H1 (cell line): ENCODE measurements around the gene TLR5. TPM values are rescaled to one million over a fixed set of nuclear protein-coding genes. Genes with fewer than 3 reads are reported as not detected.

Experiments used
- CTCF ChIA-PET: fragments of 300-600 bp; sonication (Branson Sonifier 250); formaldehyde crosslinking; loops from one replicate; lab custom pipeline; 2021; ENCODE audit not compliant: partially characterized antibody; lab: Charles Lee
- POLR2A ChIA-PET: fragments of 300-600 bp; sonication (Branson Sonifier 250); formaldehyde crosslinking; loops from one replicate; lab custom pipeline; 2021; ENCODE audit warnings: inconsistent platforms; ENCODE audit not compliant: partially characterized antibody; lab: Charles Lee
- DNase-seq, 2 experiments: peaks; one replicate each; pipeline versions ENCODE4 v3.0.0 to v3.0.0-alpha.2; 2010 to 2022; ENCODE audit warnings: low spot score in 2 of 2, low read depth in 1 of 2, mixed read lengths in 1 of 2
- FAIRE-seq: peaks from 2 replicates; lab custom pipeline; 2011; peaks lifted over from hg19 to GRCh38; lab: Jason Lieb, UNC
- H2AFZ ChIP-seq: 2 replicates; pipeline ENCODE4 v1.8.1; 2012; ENCODE audit warnings: low read length, inconsistent platforms
- H2AK5ac ChIP-seq: 2 replicates; pipeline ENCODE4 v1.6.1; 2013; ENCODE audit warnings: low read depth, low read length
- H2BK120ac ChIP-seq: replicated peaks from 2 replicates; pipeline ENCODE3; 2013; ENCODE audit warnings: low read depth, low read length, inconsistent platforms
- H2BK12ac ChIP-seq: 2 replicates; pipeline ENCODE4 v1.6.1; 2013; ENCODE audit warnings: low read depth, low read length
- H2BK15ac ChIP-seq: 2 replicates; pipeline ENCODE4 v1.6.1; 2013; ENCODE audit warnings: low read length
- H2BK20ac ChIP-seq: 2 replicates; pipeline ENCODE4 v1.6.1; 2013; ENCODE audit warnings: low read length
- H2BK5ac ChIP-seq: 2 replicates; pipeline ENCODE4 v1.6.1; 2013; ENCODE audit warnings: low read depth, low read length
- H3K14ac ChIP-seq: 2 replicates; pipeline ENCODE4 v1.6.1; 2013; ENCODE audit warnings: inconsistent platforms; ENCODE audit not compliant: insufficient read length
- H3K18ac ChIP-seq: 2 replicates; pipeline ENCODE4 v1.6.1; 2013; ENCODE audit warnings: low read length; ENCODE audit errors: extremely low read depth
- H3K23ac ChIP-seq: 2 replicates; pipeline ENCODE4 v1.6.1; 2013; ENCODE audit warnings: inconsistent platforms; ENCODE audit not compliant: insufficient read length
- H3K23me2 ChIP-seq: 2 replicates; pipeline ENCODE4 v1.6.1; 2013; ENCODE audit warnings: low read depth, low read length
- H3K27ac ChIP-seq: 2 replicates; pipeline ENCODE4 v1.6.1; 2011; ENCODE audit warnings: low read depth, low read length, inconsistent platforms
- H3K27me3 ChIP-seq, 4 experiments: replicated peaks in 1 of 4; 1 replicate in 1 of 4; 2 replicates in 3 of 4; pipeline versions ENCODE4 v1.6.1 to v1.8.1; 2011 to 2013; ENCODE audit warnings: low read length in 3 of 4, mild to moderate bottlenecking in 3 of 4, inconsistent platforms in 2 of 4, mixed read lengths in 2 of 4, moderate library complexity in 1 of 4; ENCODE audit not compliant: control insufficient read depth in 3 of 4, insufficient read depth in 3 of 4; ENCODE audit errors: extremely low read depth in 1 of 4
- H3K36me3 ChIP-seq, 4 experiments: 2 replicates each; pipeline versions ENCODE4 v1.6.1 to v1.8.1; 2011 to 2013; ENCODE audit warnings: mild to moderate bottlenecking in 4 of 4, low read length in 3 of 4, moderate library complexity in 2 of 4, control low read depth in 1 of 4, inconsistent platforms in 1 of 4; ENCODE audit not compliant: insufficient read depth in 4 of 4, control insufficient read depth in 2 of 4
- H3K4ac ChIP-seq: replicated peaks from 2 replicates; pipeline ENCODE3; 2013; ENCODE audit warnings: low read length, low read depth, mixed read lengths, inconsistent platforms; ENCODE audit not compliant: insufficient read length
- H3K4me1 ChIP-seq, 4 experiments: replicated peaks in 1 of 4; 1 replicate in 1 of 4; 2 replicates in 3 of 4; pipeline versions ENCODE4 v1.6.1 to v1.8.1; 2011 to 2013; ENCODE audit warnings: low read length in 3 of 4, inconsistent platforms in 2 of 4, mixed read lengths in 1 of 4; ENCODE audit not compliant: insufficient read depth in 4 of 4, control insufficient read depth in 3 of 4
- H3K4me2 ChIP-seq, 2 experiments: 2 replicates each; pipeline versions ENCODE4 v1.6.1 to v1.8.1; 2011 to 2013; ENCODE audit warnings: low read depth in 2 of 2, low read length in 2 of 2, control low read depth in 1 of 2, inconsistent platforms in 1 of 2, mild to moderate bottlenecking in 1 of 2; ENCODE audit not compliant: insufficient read depth in 1 of 2
- H3K4me3 ChIP-seq, 4 experiments: fragments of 200-600, 300-600 bp in 1 of 4; sonication (generic), shearing (Covaris generic), sonication (Bioruptor Twin) in 1 of 4; 2 replicates each; pipeline versions ENCODE4 v1.5.1 to v1.8.1; 2011 to 2016; ENCODE audit warnings: low read length in 4 of 4, low read depth in 3 of 4, control low read depth in 2 of 4, inconsistent platforms in 2 of 4, mild to moderate bottlenecking in 2 of 4, mixed read lengths in 1 of 4, moderate library complexity in 1 of 4; ENCODE audit not compliant: insufficient read depth in 2 of 4; ENCODE audit errors: extremely low read depth in 1 of 4
- H3K56ac ChIP-seq: replicated peaks from 2 replicates; pipeline ENCODE3; 2013; ENCODE audit warnings: low read depth, mild to moderate bottlenecking, mixed read lengths, low read length, inconsistent platforms; ENCODE audit not compliant: insufficient read length
- H3K79me1 ChIP-seq: 2 replicates; pipeline ENCODE4 v1.6.1; 2013; ENCODE audit warnings: low read depth, low read length, control low read depth
- H3K79me2 ChIP-seq, 2 experiments: 2 replicates each; pipeline versions ENCODE4 v1.6.1 to v1.8.1; 2012 to 2013; ENCODE audit warnings: low read length in 2 of 2, mild to moderate bottlenecking in 2 of 2, inconsistent platforms in 1 of 2; ENCODE audit not compliant: insufficient read depth in 2 of 2, control insufficient read depth in 1 of 2
- H3K9ac ChIP-seq, 4 experiments: replicated peaks in 1 of 4; 1 replicate in 1 of 4; 2 replicates in 3 of 4; pipeline versions ENCODE4 v1.6.1 to v1.8.1; 2011 to 2013; ENCODE audit warnings: low read depth in 3 of 4, low read length in 3 of 4, control low read depth in 2 of 4, mild to moderate bottlenecking in 2 of 4, moderate library complexity in 2 of 4, inconsistent platforms in 1 of 4; ENCODE audit errors: extremely low read depth in 1 of 4
- H3K9me3 ChIP-seq, 2 experiments: 2 replicates each; pipeline versions ENCODE4 v1.6.1 to v1.8.1; 2012 to 2013; ENCODE audit warnings: mild to moderate bottlenecking in 2 of 2, moderate library complexity in 2 of 2, control low read depth in 1 of 2, inconsistent platforms in 1 of 2, low read depth in 1 of 2, low read length in 1 of 2, mixed read lengths in 1 of 2; ENCODE audit not compliant: insufficient read depth in 2 of 2
- H4K20me1 ChIP-seq, 2 experiments: replicated peaks in 1 of 2; 2 replicates each; pipeline versions ENCODE3 to v1.8.1; 2011 to 2013; ENCODE audit warnings: inconsistent platforms in 2 of 2, low read length in 2 of 2, mild to moderate bottlenecking in 1 of 2; ENCODE audit not compliant: insufficient read depth in 2 of 2, control insufficient read depth in 1 of 2
- H4K5ac ChIP-seq: 2 replicates; pipeline ENCODE4 v1.6.1; 2013; ENCODE audit warnings: low read length, low read depth, mixed read lengths, inconsistent platforms; ENCODE audit not compliant: insufficient read length
- H4K8ac ChIP-seq: 2 replicates; pipeline ENCODE4 v1.8.0; 2013; ENCODE audit warnings: mild to moderate bottlenecking, moderate library complexity, low read length, inconsistent platforms; ENCODE audit not compliant: insufficient read depth; ENCODE audit errors: extremely low read depth
- H4K91ac ChIP-seq: replicated peaks from 2 replicates; pipeline ENCODE3; 2013; ENCODE audit warnings: low read length, mixed read lengths, inconsistent platforms; ENCODE audit not compliant: insufficient read length
- ATF2 ChIP-seq: IDR thresholded peaks from 2 replicates; pipeline ENCODE4 v1.6.1; 2012; ENCODE audit warnings: low read length, inconsistent platforms
- CREB1 ChIP-seq: IDR thresholded peaks from 2 replicates; pipeline ENCODE4 v1.6.1; 2012; ENCODE audit warnings: inconsistent platforms
- CTBP2 ChIP-seq: IDR thresholded peaks from 2 replicates; pipeline ENCODE4 v1.7.0; 2011; ENCODE audit warnings: borderline replicate concordance, mild to moderate bottlenecking, moderate library complexity, mixed read lengths, low read length; ENCODE audit not compliant: insufficient read depth, insufficient read length
- HDAC2 ChIP-seq, 2 experiments: fragments of 300-600 bp in 1 of 2; sonication (generic) in 1 of 2; IDR thresholded peaks; 2 replicates each; pipeline ENCODE4 v1.6.1; 2011 to 2012; ENCODE audit warnings: low read depth in 2 of 2, low read length in 2 of 2, mild to moderate bottlenecking in 2 of 2, moderate library complexity in 2 of 2, borderline replicate concordance in 1 of 2, inconsistent platforms in 1 of 2
- NANOG ChIP-seq: IDR thresholded peaks from 2 replicates; pipeline ENCODE4 v1.6.1; 2011; ENCODE audit warnings: low read length, low read depth, mild to moderate bottlenecking, inconsistent platforms; ENCODE audit not compliant: insufficient read depth, poor library complexity, severe bottlenecking
- POU5F1 ChIP-seq: IDR thresholded peaks from 2 replicates; pipeline ENCODE4 v1.6.1; 2011; ENCODE audit warnings: low read depth, mild to moderate bottlenecking, low read length, moderate library complexity
- SIX5 ChIP-seq: IDR thresholded peaks from 2 replicates; pipeline ENCODE4 v1.6.1; 2011; ENCODE audit warnings: mild to moderate bottlenecking, low read depth, low read length
- USF2 ChIP-seq: IDR thresholded peaks from 2 replicates; pipeline ENCODE4 v1.6.1; 2011; ENCODE audit warnings: low read length, improper control_type of control experiment
- ZNF274 ChIP-seq: IDR thresholded peaks from 2 replicates; pipeline ENCODE4 v1.7.0; 2012; ENCODE audit warnings: low read length, borderline replicate concordance; ENCODE audit errors: extremely low read depth
- WGBS, 2 experiments: shearing (Covaris generic) in 1 of 2; methylation state at CpG; one replicate each; pipeline versions ENCODE4 v1.1.6 to v1.1.7; 2013 to 2015; ENCODE audit warnings: low lambda C conversion rate in 2 of 2, mixed read lengths in 2 of 2, inconsistent platforms in 1 of 2, low coverage in 1 of 2, missing lambda C conversion rate in 1 of 2; ENCODE audit not compliant: insufficient replicate concordance in 2 of 2, insufficient coverage in 1 of 2, insufficient read length in 1 of 2; ENCODE audit errors: extremely low coverage in 1 of 2, missing lambda C conversion rate in 1 of 2; 5-methylcytosine and 5-hydroxymethylcytosine counted together
- polyA plus RNA-seq, 7 experiments: library from polyadenylated mRNA; depleted of rRNA in 3 of 7; stranded (reverse) in 5 of 7; unstranded in 2 of 7; fragments of >200 nt in 5 of 7; fragments of 200-250 nt in 2 of 7; gene quantifications; 1 replicate in 5 of 7; 2 replicates in 1 of 7; 4 replicates in 1 of 7; pipeline versions ENCODE4 v1.2.1 to v1.2.3, GENCODE V29; 2011 to 2013; ENCODE audit warnings: missing spikeins in 2 of 7, mixed read lengths in 2 of 7
- total RNA-seq: library from RNA; stranded (reverse); fragmentation: NEBNext Ultra II Directional; extraction: Animal tissue kit (Norgen Biotek cat#: 25700); gene quantifications from 2 replicates; pipeline ENCODE4 v1.2.1, GENCODE V29; 2021
- TF ChIP-seq, protein P1 (sequence below): IDR thresholded peaks from 2 replicates; pipeline ENCODE4 v1.6.1; 2012; ENCODE audit warnings: inconsistent platforms

TLR5 gene
- total and polyA plus RNA-seq, 2 of the 8 experiments (the other 6 are each of a cell fraction or from before 2014, with no cell fraction given) = 0.35 to 0.74 TPM

DNA sequence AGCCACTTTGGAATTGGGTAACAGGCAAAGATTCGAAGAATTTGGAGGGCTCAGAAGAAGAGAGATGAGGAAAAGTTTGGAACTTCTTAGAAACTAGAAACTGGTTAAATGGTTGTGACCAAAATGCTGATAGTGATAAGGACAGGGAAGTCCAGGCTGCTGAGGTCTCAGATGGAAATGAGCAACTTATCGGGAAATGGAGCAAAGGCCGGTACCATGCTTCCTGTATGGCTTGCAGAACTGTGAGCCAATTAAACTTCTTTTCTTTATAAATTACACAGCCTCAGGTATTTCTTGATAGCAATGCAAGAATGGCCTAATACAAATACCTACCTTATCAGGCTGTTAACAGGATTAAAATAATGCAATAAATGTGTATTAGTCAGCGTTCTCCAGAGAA lies 9.4 kb upstream of the TLR5 start:
- Histone ChIP-seq H2AFZ (no peak overlapping the region), H3K4ac (no peak overlapping the region), H2BK120ac (no peak overlapping the region), H3K23me2 (no peaks in the 10 kb centered on the region), H2BK12ac (no peak overlapping the region), H3K4me2 (no peak overlapping the region), H3K14ac (no peak overlapping the region), H2BK5ac (no peak overlapping the region), H3K27me3 (no peaks in the 10 kb centered on the region), H4K8ac (no peak overlapping the region), H3K4me1 (no peaks in the 10 kb centered on the region), H3K4me3 (no peak overlapping the region), H3K18ac (no peak overlapping the region), H3K23ac (no peak overlapping the region), H3K27ac (no peak overlapping the region), H2BK20ac (no peak overlapping the region), H4K5ac (no peak overlapping the region), H2BK15ac (no peak overlapping the region), H3K79me2 (no peaks in the 10 kb centered on the region), H3K79me1 (no peaks in the 10 kb centered on the region), H3K9me3 (no peaks in the 10 kb centered on the region), H4K91ac (no peak overlapping the region), H3K56ac (no peak overlapping the region), H3K36me3 (no peaks in the 10 kb centered on the region), H2AK5ac (no peak overlapping the region), H3K9ac (no peak overlapping the region), H4K20me1 (no peaks in the 10 kb centered on the region)
- POLR2A ChIA-PET = no interaction called here
- DNase-seq (no peak), FAIRE-seq (no peak)
- WGBS, 2 experiments = 93% methylated on average over 4 of the region's 4 CpGs; no CpG with 5 or more reads in 1 of the 2 experiments
- CTCF ChIA-PET = interaction anchor here (1.0 to 2.3 kb wide), 8 partner anchors 8 to 531 kb away, joined by 3 to 7 read pairs (median 4); partner anchors contain the start of gene TLR5
- TF ChIP-seq NANOG (no peak), CTBP2 (no peak), SIX5 (no peak), POU5F1 (no peak), ATF2 (no peak), ZNF274 (no peak), HDAC2 (IDR thresholded peaks at IDR 0.05; ENCODE audit: borderline replicate concordance in 1 of 2, low read depth in 2 of 2, low read length in 2 of 2) (no peak), USF2 (no peak), CREB1 (no peak)
- TF ChIP-seq, protein P1, sequence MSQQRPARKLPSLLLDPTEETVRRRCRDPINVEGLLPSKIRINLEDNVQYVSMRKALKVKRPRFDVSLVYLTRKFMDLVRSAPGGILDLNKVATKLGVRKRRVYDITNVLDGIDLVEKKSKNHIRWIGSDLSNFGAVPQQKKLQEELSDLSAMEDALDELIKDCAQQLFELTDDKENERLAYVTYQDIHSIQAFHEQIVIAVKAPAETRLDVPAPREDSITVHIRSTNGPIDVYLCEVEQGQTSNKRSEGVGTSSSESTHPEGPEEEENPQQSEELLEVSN = no peak
